Smooth muscle cell (in vitro differentiated cells): Measurements from ENCODE around the gene COL8A2. TPM values are rescaled to one million over a fixed set of nuclear protein-coding genes. Genes with fewer than 3 reads are reported as not detected.

ENCODE experiments used
- DNase-seq: peaks from one replicate; lab custom pipeline; 2025; ENCODE audit not compliant: unreplicated experiment; lab: John Stamatoyannopoulos, UW
- H2AFZ ChIP-seq: fragments of 200-600 bp; sonication (generic); 2 replicates; pipeline ENCODE4 v1.6.0; 2016; ENCODE audit warnings: antibody characterized with exemption, low read depth, mild to moderate bottlenecking
- H3F3A ChIP-seq: fragments of 200-600 bp; sonication (generic); 2 replicates; pipeline ENCODE4 v1.6.0; 2017; ENCODE audit warnings: antibody characterized with exemption, low read depth
- H3K27ac ChIP-seq: fragments of 200-600 bp; sonication (generic); 2 replicates; pipeline ENCODE4 v1.5.1; 2016; ENCODE audit warnings: low read depth, mild to moderate bottlenecking
- H3K27me3 ChIP-seq: fragments of 200-600 bp; sonication (generic); 2 replicates; pipeline ENCODE4 v1.6.1; 2016; ENCODE audit warnings: low read depth, mild to moderate bottlenecking
- H3K36me3 ChIP-seq: fragments of 200-600 bp; sonication (generic); 2 replicates; pipeline ENCODE4 v1.5.1; 2016; ENCODE audit warnings: low read depth
- H3K4me1 ChIP-seq: fragments of 200-600 bp; sonication (generic); 2 replicates; pipeline ENCODE4 v1.5.1; 2016; ENCODE audit warnings: low read depth
- H3K4me2 ChIP-seq: fragments of 200-600 bp; sonication (generic); 2 replicates; pipeline ENCODE4 v1.6.0; 2016; ENCODE audit warnings: mild to moderate bottlenecking
- H3K4me3 ChIP-seq: fragments of 200-600 bp; sonication (generic); 2 replicates; pipeline ENCODE4 v1.5.1; 2016; ENCODE audit warnings: mild to moderate bottlenecking
- H3K79me2 ChIP-seq: fragments of 200-600 bp; sonication (generic); 2 replicates; pipeline ENCODE4 v1.6.0; 2016; ENCODE audit warnings: low read depth, mild to moderate bottlenecking
- H3K9ac ChIP-seq: fragments of 200-600 bp; sonication (generic); 2 replicates; pipeline ENCODE4 v1.6.0; 2016; ENCODE audit warnings: low read depth
- H3K9me3 ChIP-seq: fragments of 200-600 bp; sonication (generic); replicated peaks from 2 replicates; pipeline ENCODE4 v1.5.1; 2016; ENCODE audit warnings: low read depth
- H4K20me1 ChIP-seq: fragments of 200-600 bp; sonication (generic); 2 replicates; pipeline ENCODE4 v1.6.0; 2016; ENCODE audit warnings: low read depth
- WGBS: methylation state at CpG from one replicate; pipeline ENCODE4 v1.1.7; 2016; ENCODE audit warnings: low lambda C conversion rate; 5-methylcytosine and 5-hydroxymethylcytosine counted together
- polyA plus RNA-seq: library from polyadenylated mRNA; unstranded; fragments of >200 nt; fragmentation: Nextera tagmentation; extraction: Ambion mirVana; gene quantifications from 2 replicates; pipeline ENCODE4 v1.2.1, GENCODE V29; 2016
- total RNA-seq: library from RNA; depleted of rRNA; stranded (reverse); fragments of >200 nt; gene quantifications from 2 replicates; pipeline ENCODE4 v1.2.3, GENCODE V29; 2014
- TF ChIP-seq, protein P1 (sequence below): fragments of 200-600 bp; sonication (generic); IDR thresholded peaks from 2 replicates; pipeline ENCODE4 v1.5.1; 2017; ENCODE audit warnings: borderline replicate concordance, mild to moderate bottlenecking, antibody characterized with exemption; ENCODE audit not compliant: insufficient read depth, poor library complexity, severe bottlenecking

The COL8A2 gene
- total and polyA plus RNA-seq, 2 experiments from 2014 or later, result 21.7 to 59.0 TPM

DNA sequence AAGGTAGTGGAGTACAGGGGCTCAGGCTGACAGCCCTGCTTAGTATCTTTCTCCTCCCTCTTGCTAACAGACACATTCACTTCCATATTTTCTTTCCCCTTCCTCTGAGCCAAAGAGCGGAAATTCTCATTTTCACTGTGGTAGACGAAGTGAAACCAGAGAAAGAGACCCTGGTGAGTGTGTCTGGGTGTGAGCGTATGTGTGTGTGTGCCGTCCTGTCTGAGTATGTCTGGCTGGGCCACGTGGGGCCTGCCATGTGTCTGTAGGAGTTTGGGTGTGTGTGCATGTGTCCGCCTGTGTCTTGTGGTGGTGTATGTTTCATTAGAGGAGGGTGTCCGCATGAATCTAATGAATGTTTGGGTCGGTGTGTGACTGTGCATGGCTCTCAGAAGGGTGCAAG is 1.7 kb downstream of the COL8A2 start:
- H3K9me3 ChIP-seq, result no peaks in the 10 kb centered on the region
- H3K4me3 ChIP-seq, result no peak overlapping the region
- H2AFZ ChIP-seq, result no peak overlapping the region
- no peaks in the 10 kb centered on the region for H4K20me1 ChIP-seq
- H3K4me2 ChIP-seq, result peak overlapping the region; percentile 76
- H3K79me2 ChIP-seq, result no peaks in the 10 kb centered on the region
- peaks cover 11% of the 10 kb centered on the region for H3K4me1 ChIP-seq
- TF ChIP-seq, protein P1, sequence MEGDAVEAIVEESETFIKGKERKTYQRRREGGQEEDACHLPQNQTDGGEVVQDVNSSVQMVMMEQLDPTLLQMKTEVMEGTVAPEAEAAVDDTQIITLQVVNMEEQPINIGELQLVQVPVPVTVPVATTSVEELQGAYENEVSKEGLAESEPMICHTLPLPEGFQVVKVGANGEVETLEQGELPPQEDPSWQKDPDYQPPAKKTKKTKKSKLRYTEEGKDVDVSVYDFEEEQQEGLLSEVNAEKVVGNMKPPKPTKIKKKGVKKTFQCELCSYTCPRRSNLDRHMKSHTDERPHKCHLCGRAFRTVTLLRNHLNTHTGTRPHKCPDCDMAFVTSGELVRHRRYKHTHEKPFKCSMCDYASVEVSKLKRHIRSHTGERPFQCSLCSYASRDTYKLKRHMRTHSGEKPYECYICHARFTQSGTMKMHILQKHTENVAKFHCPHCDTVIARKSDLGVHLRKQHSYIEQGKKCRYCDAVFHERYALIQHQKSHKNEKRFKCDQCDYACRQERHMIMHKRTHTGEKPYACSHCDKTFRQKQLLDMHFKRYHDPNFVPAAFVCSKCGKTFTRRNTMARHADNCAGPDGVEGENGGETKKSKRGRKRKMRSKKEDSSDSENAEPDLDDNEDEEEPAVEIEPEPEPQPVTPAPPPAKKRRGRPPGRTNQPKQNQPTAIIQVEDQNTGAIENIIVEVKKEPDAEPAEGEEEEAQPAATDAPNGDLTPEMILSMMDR, result no peak
- no peaks in the 10 kb centered on the region for H3F3A ChIP-seq
- H3K27me3 ChIP-seq, result peaks cover 3% of the 10 kb centered on the region
- H3K9ac ChIP-seq, result no peak overlapping the region
- WGBS, result 63% methylated on average over 8 of the region's 8 CpGs
- H3K36me3 ChIP-seq, result no peaks in the 10 kb centered on the region
- peak overlapping the region; percentile 56 for H3K27ac ChIP-seq
- DNase-seq, result no peak

DNA sequence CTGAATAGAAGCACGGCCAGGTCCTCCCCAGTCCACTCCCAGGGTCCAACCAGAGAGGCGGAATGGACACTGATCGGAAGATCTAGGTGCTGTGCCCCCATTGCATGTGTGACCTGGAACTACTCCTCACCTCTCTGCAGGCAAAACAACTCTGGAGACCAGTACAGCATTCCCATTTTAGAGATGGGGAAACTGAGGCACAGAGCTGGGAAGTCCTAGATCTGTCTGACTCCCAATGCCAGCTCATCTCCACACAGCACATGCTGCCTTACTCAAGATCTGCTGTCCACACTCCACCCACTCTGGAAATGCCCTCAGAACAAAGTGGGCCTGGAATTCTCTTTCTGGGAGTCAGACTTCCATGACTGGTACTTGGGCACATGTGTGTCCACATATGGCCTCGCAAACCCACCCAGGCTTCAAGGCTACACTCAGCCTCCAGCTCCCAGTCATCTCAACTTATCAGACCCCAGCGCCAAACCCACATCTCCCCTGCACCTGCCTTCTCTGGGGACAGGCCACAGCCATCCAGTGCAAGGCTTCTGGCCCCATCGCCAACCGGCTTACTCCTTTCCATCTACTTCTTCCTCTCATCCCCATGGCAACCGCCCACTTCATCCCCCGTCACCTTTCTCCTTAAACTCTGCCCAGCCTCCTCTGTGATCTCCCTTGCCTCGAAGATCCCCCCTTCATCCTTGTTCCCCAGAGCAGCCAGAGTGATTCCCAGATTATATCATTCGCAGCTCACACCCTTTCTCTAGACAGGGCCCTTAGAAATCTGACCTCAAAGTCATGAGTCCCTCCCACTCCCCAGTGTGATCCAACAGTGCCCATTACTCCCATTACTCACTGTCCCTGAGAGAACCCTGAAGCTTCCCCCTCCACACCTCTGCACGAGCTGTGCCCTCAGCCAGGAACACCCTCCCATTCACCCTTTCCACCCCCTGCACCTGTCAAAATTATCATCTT is 2.7 kb downstream of the COL8A2 start:
- Histone ChIP-seq H3K4me1 (peaks cover 11% of the 10 kb centered on the region), H3K4me3 (no peak overlapping the region), H3F3A (no peaks in the 10 kb centered on the region), H3K9ac (no peak overlapping the region), H3K4me2 (peak overlapping the region; percentile 76), H3K27ac (peak overlapping the region; percentile 56), H3K27me3 (peaks cover 3% of the 10 kb centered on the region), H2AFZ (no peak overlapping the region), H3K9me3 (no peaks in the 10 kb centered on the region), H4K20me1 (no peaks in the 10 kb centered on the region), H3K79me2 (no peaks in the 10 kb centered on the region), H3K36me3 (no peaks in the 10 kb centered on the region)
- no peak for DNase-seq
- 86% methylated on average over 12 of the region's 12 CpGs for WGBS
- TF ChIP-seq, protein P1, result no peak

DNA sequence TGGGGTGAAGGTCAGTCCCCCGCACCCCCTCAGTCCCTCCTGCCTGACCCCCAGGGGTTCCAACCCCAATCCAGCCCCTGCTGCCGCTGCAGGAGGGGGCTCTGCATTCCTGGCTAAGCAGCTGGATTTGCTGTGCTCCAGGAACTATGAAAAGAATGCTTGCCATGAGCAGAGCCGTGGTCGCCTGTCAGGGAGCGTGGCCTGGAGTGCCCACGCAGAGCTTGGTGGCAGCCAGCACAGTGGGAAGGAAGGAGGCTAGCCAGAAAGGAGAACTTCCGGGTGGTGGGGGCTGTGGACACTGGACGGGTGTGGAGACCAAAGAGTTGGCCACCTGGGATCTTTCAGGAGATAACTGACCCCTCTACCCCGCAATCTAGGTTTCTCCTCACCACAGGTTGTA is 5.6 kb downstream of the COL8A2 start:
- H3K36me3 ChIP-seq, result no peaks in the 10 kb centered on the region
- H3K79me2 ChIP-seq, result no peaks in the 10 kb centered on the region
- no peak overlapping the region for H3K9ac ChIP-seq
- no peaks in the 10 kb centered on the region for H4K20me1 ChIP-seq
- H3F3A ChIP-seq, result peaks cover 4% of the 10 kb centered on the region
- H3K9me3 ChIP-seq, result no peaks in the 10 kb centered on the region
- no peak for DNase-seq
- H3K27me3 ChIP-seq, result no peaks in the 10 kb centered on the region
- TF ChIP-seq, protein P1, result no peak
- peak overlapping the region; percentile 60 for H3K27ac ChIP-seq
- H3K4me1 ChIP-seq, result peaks cover 21% of the 10 kb centered on the region
- H2AFZ ChIP-seq, result no peak overlapping the region
- 20% methylated on average over 8 of the region's 9 CpGs for WGBS
- no peak overlapping the region for H3K4me3 ChIP-seq
- H3K4me2 ChIP-seq, result peak overlapping the region; percentile 69
